ENCODE measurements around the gene BSPH1. TPM values are rescaled to one million over a fixed set of nuclear protein-coding genes. Genes with fewer than 3 reads are reported as not detected.
"Not testable (repeated sequence)": the region's sequence is repeated elsewhere in the genome, so short reads cannot be mapped to it uniquely, and the experiment has no call there.

BSPH1 gene
- total and polyA plus RNA-seq, 2 donors (not counting 1 experiment from before 2014, with no cell fraction given), result not detected

- not testable (repeated sequence) for H3K4me1 ChIP-seq (ENCODE audit: control insufficient read depth, extremely low read depth, insufficient read depth, low read length); H3K36me3 ChIP-seq (ENCODE audit: control insufficient read depth, insufficient read depth, low read length); H3K9ac ChIP-seq (ENCODE audit: insufficient read depth, low read length); H3K4me2 ChIP-seq (ENCODE audit: extremely low read depth, insufficient read depth, low read length); H3K79me2 ChIP-seq (ENCODE audit: control insufficient read depth, insufficient read depth, low read length); DNase-seq (ENCODE audit: low read depth in 2 of 2); H4K20me1 ChIP-seq (ENCODE audit: control insufficient read depth, extremely low read depth, insufficient read depth, low read length); H3K27ac ChIP-seq (ENCODE audit: insufficient read depth, low read length); H3K9me3 ChIP-seq (ENCODE audit: control insufficient read depth, insufficient read depth, low read depth, low read length); H2AFZ ChIP-seq (ENCODE audit: low read length); H3K4me3 ChIP-seq (replicated peaks in 1 of 4; ENCODE audit: control extremely low read depth in 1 of 4, insufficient read depth in 1 of 4, low read depth in 3 of 4, low read length in 4 of 4); H3K27me3 ChIP-seq (ENCODE audit: control insufficient read depth, insufficient read depth, low read length)
Observed at GRCh38 chr19:47952132-47952531, 39.8 kb downstream of the BSPH1 start.

- TF ChIP-seq CTCF (conservative IDR thresholded peaks at IDR 0.05 in 1 of 2, IDR thresholded peaks at IDR 0.05 in 1 of 2; ENCODE audit: low read depth in 1 of 2, low read length in 2 of 2), result peak in 1 of 2 donors; percentile 4
- not testable (repeated sequence) for H3K27ac ChIP-seq (ENCODE audit: insufficient read depth, low read length); H3K4me1 ChIP-seq (ENCODE audit: control insufficient read depth, extremely low read depth, insufficient read depth, low read length); H3K9me3 ChIP-seq (ENCODE audit: control insufficient read depth, insufficient read depth, low read depth, low read length); H3K4me3 ChIP-seq (replicated peaks in 1 of 4; ENCODE audit: control extremely low read depth in 1 of 4, insufficient read depth in 1 of 4, low read depth in 3 of 4, low read length in 4 of 4); H3K4me2 ChIP-seq (ENCODE audit: extremely low read depth, insufficient read depth, low read length); H4K20me1 ChIP-seq (ENCODE audit: control insufficient read depth, extremely low read depth, insufficient read depth, low read length); H3K9ac ChIP-seq (ENCODE audit: insufficient read depth, low read length); DNase-seq (ENCODE audit: low read depth in 2 of 2); H3K27me3 ChIP-seq (ENCODE audit: control insufficient read depth, insufficient read depth, low read length); H2AFZ ChIP-seq (ENCODE audit: low read length); H3K36me3 ChIP-seq (ENCODE audit: control insufficient read depth, insufficient read depth, low read length); H3K79me2 ChIP-seq (ENCODE audit: control insufficient read depth, insufficient read depth, low read length)
Observed at GRCh38 chr19:47949852-47950521, 42.0 kb downstream of the BSPH1 start.

GRCh38 chr19:47928581-47928980, 63.4 kb downstream of the BSPH1 start:
- H3K79me2 ChIP-seq (ENCODE audit: control insufficient read depth, insufficient read depth, low read length); H3K4me2 ChIP-seq (ENCODE audit: extremely low read depth, insufficient read depth, low read length); H3K4me1 ChIP-seq (ENCODE audit: control insufficient read depth, extremely low read depth, insufficient read depth, low read length); H3K27ac ChIP-seq (ENCODE audit: insufficient read depth, low read length); DNase-seq (ENCODE audit: low read depth in 2 of 2); H3K27me3 ChIP-seq (ENCODE audit: control insufficient read depth, insufficient read depth, low read length); H2AFZ ChIP-seq (ENCODE audit: low read length); H3K4me3 ChIP-seq (replicated peaks in 1 of 4; ENCODE audit: control extremely low read depth in 1 of 4, insufficient read depth in 1 of 4, low read depth in 3 of 4, low read length in 4 of 4); H3K9me3 ChIP-seq (ENCODE audit: control insufficient read depth, insufficient read depth, low read depth, low read length); H3K36me3 ChIP-seq (ENCODE audit: control insufficient read depth, insufficient read depth, low read length); H4K20me1 ChIP-seq (ENCODE audit: control insufficient read depth, extremely low read depth, insufficient read depth, low read length); H3K9ac ChIP-seq (ENCODE audit: insufficient read depth, low read length): not testable (repeated sequence)

GRCh38 chr19:47920107-47920506, 71.9 kb downstream of the BSPH1 start:
- DNase-seq (ENCODE audit: low read depth in 2 of 2); H3K79me2 ChIP-seq (ENCODE audit: control insufficient read depth, insufficient read depth, low read length): not testable (repeated sequence)

More at GRCh38 chr19:47920107-47920506, 71.9 kb downstream of the BSPH1 start:
- not testable (repeated sequence) for H3K27ac ChIP-seq (ENCODE audit: insufficient read depth, low read length); H3K4me1 ChIP-seq (ENCODE audit: control insufficient read depth, extremely low read depth, insufficient read depth, low read length); H4K20me1 ChIP-seq (ENCODE audit: control insufficient read depth, extremely low read depth, insufficient read depth, low read length); H2AFZ ChIP-seq (ENCODE audit: low read length); H3K4me3 ChIP-seq (replicated peaks in 1 of 4; ENCODE audit: control extremely low read depth in 1 of 4, insufficient read depth in 1 of 4, low read depth in 3 of 4, low read length in 4 of 4); H3K36me3 ChIP-seq (ENCODE audit: control insufficient read depth, insufficient read depth, low read length); H3K27me3 ChIP-seq (ENCODE audit: control insufficient read depth, insufficient read depth, low read length); H3K9ac ChIP-seq (ENCODE audit: insufficient read depth, low read length); H3K9me3 ChIP-seq (ENCODE audit: control insufficient read depth, insufficient read depth, low read depth, low read length); H3K4me2 ChIP-seq (ENCODE audit: extremely low read depth, insufficient read depth, low read length)

Other genes starting within 250 kb of the BSPH1 start
- 59.6 and 110 TPM in 2 replicates for gene NOP53, start 246.6 kb downstream of the BSPH1 start, total RNA-seq
- 47.2 and 60.8 TPM in 2 replicates for gene NOP53, start 246.6 kb downstream of the BSPH1 start, polyA plus RNA-seq
- 142 and 155 TPM in 2 replicates for gene SELENOW, start 213.5 kb downstream of the BSPH1 start, total RNA-seq
- gene SELENOW, start 213.5 kb downstream of the BSPH1 start, polyA plus RNA-seq, result 187 and 250 TPM in 2 replicates
- not detected in 2 replicates for gene TPRX1, start 187.6 kb downstream of the BSPH1 start, total RNA-seq
- not detected in 2 replicates for gene TPRX1, start 187.6 kb downstream of the BSPH1 start, polyA plus RNA-seq
- not detected in 2 replicates for gene CRX, start 170.2 kb downstream of the BSPH1 start, total RNA-seq
- gene CRX, start 170.2 kb downstream of the BSPH1 start, polyA plus RNA-seq, result not detected in 2 replicates
- gene TPRX2, start 132.9 kb downstream of the BSPH1 start, total RNA-seq, result not detected in 2 replicates
- gene TPRX2, start 132.9 kb downstream of the BSPH1 start, polyA plus RNA-seq, result not detected in 2 replicates
- gene SULT2A1, start 105.9 kb downstream of the BSPH1 start, total RNA-seq, result not detected in 2 replicates
- gene SULT2A1, start 105.9 kb downstream of the BSPH1 start, polyA plus RNA-seq, result not detected in 2 replicates
- not detected in 2 replicates for gene ELSPBP1, start 2.5 kb upstream of the BSPH1 start, total RNA-seq
- not detected in 2 replicates for gene ELSPBP1, start 2.5 kb upstream of the BSPH1 start, polyA plus RNA-seq
- gene CABP5, start 51.9 kb upstream of the BSPH1 start, total RNA-seq, result not detected in 2 replicates
- not detected in 2 replicates for gene CABP5, start 51.9 kb upstream of the BSPH1 start, polyA plus RNA-seq
- gene PLA2G4C, start 118.6 kb upstream of the BSPH1 start, total RNA-seq, result 31.9 and 39.3 TPM in 2 replicates
- 1.9 and 4.6 TPM in 2 replicates for gene PLA2G4C, start 118.6 kb upstream of the BSPH1 start, polyA plus RNA-seq
- gene LIG1, start 178.2 kb upstream of the BSPH1 start, total RNA-seq, result 8.5 and 10.6 TPM in 2 replicates
- 10.6 and 30.5 TPM in 2 replicates for gene LIG1, start 178.2 kb upstream of the BSPH1 start, polyA plus RNA-seq
- gene ZSWIM9, start 178.5 kb upstream of the BSPH1 start, total RNA-seq, result 3.1 and 5.1 TPM in 2 replicates
- gene ZSWIM9, start 178.5 kb upstream of the BSPH1 start, polyA plus RNA-seq, result 0.29 and 0.39 TPM in 2 replicates

Data from fibroblast of lung (primary cell).